Measurements from ENCODE around the gene ZNF430.

DNA sequence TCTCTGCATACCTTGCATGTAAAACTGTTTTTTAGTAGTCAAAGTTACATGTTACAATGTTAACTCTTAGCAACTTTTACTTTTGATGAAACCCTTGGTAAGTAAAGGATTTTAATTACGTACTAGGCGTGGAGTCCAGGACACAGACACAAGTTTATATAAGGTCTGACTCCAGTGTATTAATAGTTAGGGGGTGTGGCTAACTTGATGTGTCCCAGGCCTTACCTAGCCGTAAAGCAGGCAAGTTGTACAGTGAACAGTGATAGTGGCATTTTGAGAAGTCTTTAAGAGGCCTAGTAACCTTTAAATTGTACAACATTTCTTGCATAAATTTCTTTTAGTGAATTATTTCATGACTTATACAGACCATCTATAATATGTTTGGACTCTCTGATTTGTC lies 67.4 kb downstream of the ZNF430 start:
- no peak for TF ChIP-seq POLR2A (IDR thresholded peaks at IDR 0.05; ENCODE audit: low read depth, low read length)
- no peak for TF ChIP-seq CBX3 (IDR thresholded peaks at IDR 0.05; ENCODE audit: borderline replicate concordance, low read depth)
- TF ChIP-seq, protein P1, sequence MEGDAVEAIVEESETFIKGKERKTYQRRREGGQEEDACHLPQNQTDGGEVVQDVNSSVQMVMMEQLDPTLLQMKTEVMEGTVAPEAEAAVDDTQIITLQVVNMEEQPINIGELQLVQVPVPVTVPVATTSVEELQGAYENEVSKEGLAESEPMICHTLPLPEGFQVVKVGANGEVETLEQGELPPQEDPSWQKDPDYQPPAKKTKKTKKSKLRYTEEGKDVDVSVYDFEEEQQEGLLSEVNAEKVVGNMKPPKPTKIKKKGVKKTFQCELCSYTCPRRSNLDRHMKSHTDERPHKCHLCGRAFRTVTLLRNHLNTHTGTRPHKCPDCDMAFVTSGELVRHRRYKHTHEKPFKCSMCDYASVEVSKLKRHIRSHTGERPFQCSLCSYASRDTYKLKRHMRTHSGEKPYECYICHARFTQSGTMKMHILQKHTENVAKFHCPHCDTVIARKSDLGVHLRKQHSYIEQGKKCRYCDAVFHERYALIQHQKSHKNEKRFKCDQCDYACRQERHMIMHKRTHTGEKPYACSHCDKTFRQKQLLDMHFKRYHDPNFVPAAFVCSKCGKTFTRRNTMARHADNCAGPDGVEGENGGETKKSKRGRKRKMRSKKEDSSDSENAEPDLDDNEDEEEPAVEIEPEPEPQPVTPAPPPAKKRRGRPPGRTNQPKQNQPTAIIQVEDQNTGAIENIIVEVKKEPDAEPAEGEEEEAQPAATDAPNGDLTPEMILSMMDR (IDR thresholded peaks at IDR 0.05 in 2 of 3, conservative IDR thresholded peaks at IDR 0.05 in 1 of 3; ENCODE audit: control insufficient read depth in 2 of 3, extremely low read depth in 1 of 3, insufficient read depth in 1 of 3, low read depth in 3 of 3, low read length in 3 of 3) = no peak
- no peak for TF ChIP-seq FOXM1 (IDR thresholded peaks at IDR 0.05; ENCODE audit: low read depth, low read length)
- TF ChIP-seq EGR1 (IDR thresholded peaks at IDR 0.05; ENCODE audit: borderline replicate concordance in 1 of 2, low read depth in 2 of 2, low read length in 2 of 2) = no peak
- TF ChIP-seq NFYB (IDR thresholded peaks at IDR 0.05; ENCODE audit: insufficient read depth, low read depth, low read length) = no peak
- TF ChIP-seq, protein P2, sequence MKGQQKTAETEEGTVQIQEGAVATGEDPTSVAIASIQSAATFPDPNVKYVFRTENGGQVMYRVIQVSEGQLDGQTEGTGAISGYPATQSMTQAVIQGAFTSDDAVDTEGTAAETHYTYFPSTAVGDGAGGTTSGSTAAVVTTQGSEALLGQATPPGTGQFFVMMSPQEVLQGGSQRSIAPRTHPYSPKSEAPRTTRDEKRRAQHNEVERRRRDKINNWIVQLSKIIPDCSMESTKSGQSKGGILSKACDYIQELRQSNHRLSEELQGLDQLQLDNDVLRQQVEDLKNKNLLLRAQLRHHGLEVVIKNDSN (IDR thresholded peaks at IDR 0.05; ENCODE audit: borderline replicate concordance, extremely low read length, insufficient read depth, low read depth, low read length) = no peak
- TF ChIP-seq JUNB (IDR thresholded peaks at IDR 0.05) = no peak
- TF ChIP-seq RELB (IDR thresholded peaks at IDR 0.05; ENCODE audit: low read depth) = no peak
